GM04503 (cell line): ENCODE results near the gene FAM20B.
"Not testable (repeated sequence)": the region's sequence is repeated elsewhere in the genome, so short reads cannot be mapped to it uniquely, and the experiment has no call there.

Experiments
- DNase-seq: peaks from one replicate; pipeline ENCODE4 v3.0.0-alpha.2; 2012; ENCODE audit warnings: low read depth

Gene FAM20B

DNA sequence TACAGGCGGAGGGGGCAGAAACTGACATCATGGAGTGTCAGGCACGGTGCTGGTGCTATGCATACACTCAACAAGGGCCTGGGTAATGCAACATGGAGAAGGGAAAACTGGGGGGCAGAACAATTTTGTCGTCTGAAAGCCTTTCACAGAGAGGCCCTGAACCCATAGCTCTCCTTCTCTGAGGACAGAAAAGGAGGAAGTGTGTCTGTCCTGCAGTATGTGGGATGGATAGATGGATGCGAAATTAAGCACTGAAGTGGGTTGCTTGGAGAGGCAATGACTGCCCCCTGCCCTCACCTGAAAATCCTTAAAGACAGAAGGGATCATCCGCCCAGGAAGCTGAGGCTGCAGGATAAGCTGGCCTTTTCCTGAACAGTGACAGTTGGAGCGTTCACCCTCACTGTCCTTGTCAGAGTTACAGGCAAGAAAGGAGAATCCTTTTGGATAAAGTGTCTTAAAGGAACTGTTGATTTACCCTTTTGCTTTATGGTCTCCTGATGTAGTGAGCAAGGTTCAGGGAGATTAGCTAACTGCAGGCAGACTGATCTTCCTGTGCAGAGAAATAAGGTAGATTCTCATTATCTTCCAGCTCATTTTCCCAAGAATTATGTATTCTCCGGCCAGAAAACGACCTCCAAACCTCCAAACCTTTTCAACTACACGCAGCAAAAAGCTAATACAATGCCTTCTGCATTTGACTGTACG is 1.6 kb upstream of the FAM20B start:
- no peak for DNase-seq

DNA sequence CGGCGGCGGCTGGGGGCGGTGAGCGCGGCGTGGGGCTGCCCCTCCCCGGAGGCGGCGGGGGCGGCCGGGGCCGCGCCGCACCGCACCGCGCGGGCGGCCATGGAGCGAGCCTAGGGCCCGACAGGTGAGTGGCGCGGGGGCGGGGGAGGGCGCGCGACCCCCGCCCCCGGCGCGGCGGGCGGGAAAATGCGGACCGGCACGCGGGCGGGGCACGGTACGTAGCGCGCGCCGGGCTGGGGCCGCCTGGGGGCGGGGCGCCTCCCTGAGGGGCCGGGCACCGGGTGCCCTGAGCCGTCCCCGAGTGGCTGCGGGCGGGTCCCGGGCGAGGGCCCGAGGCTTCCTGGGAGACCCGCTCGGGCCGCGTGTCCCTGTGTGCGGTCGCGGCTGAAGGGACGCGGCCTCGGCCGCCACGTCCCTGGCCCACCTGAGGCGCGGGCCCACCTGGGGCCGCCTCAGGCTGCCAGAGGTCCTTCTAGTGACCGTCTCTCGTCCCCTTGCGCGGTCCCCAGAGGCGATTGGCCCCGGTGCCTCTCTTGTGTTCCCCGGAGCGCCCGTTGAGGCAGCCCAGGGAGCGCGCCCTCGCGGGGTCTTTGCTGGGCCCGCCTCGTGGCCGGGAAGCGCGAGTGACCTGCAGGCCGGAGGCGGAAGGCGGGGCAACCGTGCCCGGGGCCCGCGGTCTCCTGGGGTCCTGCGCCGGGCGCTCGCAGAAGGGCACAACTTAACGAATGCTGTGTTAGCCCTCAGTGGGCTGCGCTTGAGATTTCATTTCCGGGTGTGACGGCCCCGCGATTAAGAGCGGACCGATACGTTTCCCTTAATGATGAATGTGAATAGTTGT is 500 bp downstream of the FAM20B start:
- DNase-seq: no peak

DNA sequence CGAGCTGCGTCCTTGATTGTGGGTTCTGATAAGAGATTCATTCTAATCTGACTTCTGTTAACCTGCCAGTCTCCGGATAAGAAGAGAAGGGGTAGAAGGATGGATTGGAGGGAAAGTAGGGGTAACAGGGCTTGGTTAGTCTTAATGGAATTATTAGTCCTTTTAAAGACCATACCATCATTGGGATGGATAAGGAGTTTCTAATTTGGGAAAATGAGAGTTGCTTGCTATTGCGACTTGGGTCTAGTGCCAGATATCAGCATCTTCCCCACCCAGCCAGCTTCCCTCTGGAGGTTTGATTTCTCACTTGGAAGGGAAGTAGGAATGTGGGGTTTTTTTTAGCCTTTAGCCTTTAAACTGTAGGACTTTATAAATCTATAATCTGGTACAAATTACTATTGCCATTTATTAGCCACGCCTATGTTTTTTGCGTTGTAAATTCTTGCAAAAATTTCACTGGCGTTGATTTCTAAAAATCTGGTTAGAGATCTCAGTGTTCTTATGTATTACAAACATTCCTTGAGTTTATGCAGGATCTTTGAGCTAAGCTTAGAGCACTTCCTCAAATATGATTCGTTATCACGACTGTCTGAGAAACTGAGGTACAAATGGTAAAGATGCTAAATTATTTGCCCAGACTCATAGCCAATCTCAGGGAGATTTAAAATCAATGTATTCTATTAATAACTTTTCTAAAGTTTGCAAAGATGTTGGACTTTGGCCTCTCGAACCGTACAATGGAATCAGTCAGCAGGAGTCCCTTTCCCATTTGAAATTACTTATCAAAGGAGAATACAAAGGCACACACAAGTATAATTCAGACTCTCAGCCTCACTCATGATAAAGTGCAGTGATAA is 1.3 kb downstream of the FAM20B start:
- DNase-seq: no peak

DNA sequence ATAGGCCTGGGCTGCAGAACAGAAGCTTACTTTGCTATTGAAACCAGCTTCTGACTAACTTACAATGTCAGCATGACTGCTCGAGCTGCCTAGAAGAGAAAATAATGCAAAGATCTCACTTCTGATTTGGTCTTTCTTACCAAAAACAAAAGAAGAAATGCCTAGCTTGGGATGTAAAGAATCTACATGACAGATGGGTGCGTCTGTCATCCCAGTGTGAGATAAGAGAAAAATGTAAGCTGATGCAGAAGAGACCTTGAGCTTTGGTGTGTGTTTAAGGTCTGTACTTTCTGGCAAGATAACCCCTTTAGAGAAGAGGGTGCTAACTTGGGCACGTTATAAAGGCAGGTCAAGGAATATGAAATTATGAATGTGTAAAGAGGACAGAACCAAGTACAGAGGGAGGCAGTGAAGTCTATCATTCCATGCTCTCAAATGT is 3.6 kb downstream of the FAM20B start:
- no peak for DNase-seq

DNA sequence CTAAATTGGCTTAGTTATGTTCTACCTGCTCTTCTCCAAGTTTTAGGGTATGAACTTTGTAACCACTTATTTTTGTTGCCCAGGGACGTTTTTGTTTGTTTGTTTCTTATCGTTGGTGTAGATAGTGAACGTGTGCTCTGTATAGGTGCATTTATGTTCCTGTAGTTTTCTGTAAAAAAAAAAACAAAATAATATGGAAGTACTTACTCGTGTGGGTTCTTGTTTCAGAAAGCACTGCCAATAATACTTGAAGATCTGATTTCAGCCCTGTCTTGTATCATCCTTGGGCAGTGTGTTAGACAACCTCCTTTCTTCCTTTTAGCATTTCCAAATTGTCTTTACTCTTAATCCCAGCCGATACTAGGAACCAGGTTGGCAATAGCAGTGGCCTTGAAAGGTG is 4.4 kb downstream of the FAM20B start:
- DNase-seq: no peak

DNA sequence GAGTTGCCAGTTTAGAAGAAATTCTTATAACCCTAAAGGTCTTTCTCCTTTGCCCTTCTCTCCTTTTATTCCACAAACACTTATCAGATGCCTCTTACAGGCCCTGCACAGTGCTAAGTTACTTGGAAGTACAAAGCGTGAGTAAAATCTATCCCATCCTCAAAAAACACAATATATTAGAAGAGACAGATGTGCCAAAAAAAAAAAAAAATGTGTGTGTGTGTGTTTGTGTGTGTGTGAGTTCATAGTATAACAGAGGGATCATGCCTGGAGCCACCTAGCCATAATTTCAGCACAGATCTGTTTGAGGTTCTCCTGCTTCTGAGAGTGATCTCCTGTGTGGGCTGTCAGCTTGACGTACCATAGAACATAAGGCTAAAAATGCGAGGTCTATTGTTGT is 5.0 kb downstream of the FAM20B start:
- DNase-seq: no peak

DNA sequence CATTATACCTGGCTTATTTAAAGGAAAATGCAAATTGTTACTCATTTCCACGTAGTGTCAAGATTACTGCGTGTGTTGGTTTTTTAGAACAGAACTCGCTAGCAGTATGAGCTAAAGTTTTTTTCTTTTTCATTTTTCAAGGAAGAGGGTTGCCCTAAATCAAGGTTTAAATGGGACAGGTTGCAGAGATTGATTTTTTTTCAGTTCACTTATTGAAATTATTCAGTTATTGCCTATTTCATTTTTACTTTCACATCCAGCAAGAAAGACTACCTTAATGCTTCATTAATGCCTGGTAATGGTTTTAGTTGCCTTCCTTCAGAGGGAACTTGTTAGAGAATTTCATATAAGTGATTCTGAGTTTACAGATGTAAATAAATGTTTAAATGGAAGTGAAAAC is 5.6 kb downstream of the FAM20B start:
- no peak for DNase-seq

DNA sequence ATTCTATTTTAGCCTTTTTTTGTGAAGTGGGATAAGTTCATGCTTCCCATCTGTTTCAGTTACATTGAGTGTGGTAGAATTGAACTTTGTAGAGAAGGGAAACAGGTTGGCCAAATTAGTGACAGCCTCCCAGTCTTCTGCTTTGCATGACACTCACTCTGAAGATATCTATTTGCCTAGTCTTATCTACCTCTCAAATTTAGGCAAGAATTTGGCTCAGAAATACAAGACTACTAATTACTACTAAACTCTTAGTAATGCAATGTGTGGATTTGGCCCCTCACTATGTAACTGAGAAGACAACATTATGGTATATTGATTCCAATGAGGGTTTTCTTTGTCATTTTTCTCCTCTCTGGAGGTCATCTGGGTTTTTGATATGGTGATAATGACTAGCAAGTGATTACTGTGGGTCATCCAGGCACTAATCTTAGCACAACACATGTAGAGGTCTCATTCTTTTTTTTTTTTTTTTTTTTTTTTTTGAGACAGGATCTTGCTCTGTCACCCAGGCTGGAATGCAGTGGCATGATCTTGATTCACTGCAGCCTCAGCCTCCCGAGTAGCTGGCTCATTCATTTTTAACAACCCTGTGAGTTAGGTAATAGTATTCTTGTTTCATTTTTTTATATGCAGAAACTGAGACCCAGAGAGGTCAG is 6.3 kb downstream of the FAM20B start:
- no peak for DNase-seq

DNA sequence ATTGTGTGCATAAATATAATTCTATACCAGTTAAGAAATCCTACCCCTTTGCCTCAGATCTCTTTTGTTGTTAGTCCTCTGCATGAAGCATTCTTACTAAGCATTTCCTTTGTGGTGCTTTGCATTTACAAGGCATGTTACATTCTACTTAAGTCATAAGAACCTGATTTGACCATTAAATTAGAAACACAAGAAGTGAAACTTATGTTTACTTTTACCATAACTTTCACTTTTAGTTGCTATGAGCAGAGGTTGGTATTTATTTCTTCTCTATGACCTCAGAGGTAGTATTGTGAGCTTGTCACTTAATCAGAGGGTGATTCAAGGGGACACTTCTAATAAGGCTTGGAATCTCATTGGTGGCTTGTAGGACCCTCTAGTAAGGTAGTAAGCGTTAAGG is 9.0 kb downstream of the FAM20B start:
- DNase-seq: no peak

DNA sequence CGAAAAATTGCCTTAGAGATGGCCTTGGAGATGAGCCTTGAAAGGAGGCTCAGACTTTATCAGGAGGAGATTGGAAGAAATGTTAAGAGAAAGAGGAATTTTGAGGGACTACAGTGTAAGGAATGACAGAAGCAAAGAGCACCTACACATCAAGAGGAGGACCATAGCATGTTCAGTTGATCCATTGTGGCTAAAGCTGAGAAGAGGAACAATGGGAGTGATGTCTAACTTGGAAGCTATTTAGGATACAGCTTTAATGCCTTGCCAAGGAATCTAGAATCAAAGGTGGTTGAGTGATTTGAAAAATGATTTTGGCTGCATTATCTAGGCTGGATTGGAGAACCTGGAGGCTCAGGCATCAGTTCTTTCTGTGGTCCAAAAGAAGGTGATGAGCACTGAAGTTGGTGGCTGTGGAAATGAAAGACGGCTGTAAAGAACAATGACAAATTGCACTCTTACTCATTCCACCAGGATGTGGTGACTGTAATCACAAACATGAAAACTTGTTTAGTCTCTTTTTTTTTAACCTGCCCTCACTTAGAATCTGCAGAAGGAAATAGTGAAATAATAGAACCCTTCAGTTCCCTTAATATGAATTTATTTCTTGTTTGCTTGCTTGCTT is 11.3 kb downstream of the FAM20B start:
- DNase-seq: no peak

DNA sequence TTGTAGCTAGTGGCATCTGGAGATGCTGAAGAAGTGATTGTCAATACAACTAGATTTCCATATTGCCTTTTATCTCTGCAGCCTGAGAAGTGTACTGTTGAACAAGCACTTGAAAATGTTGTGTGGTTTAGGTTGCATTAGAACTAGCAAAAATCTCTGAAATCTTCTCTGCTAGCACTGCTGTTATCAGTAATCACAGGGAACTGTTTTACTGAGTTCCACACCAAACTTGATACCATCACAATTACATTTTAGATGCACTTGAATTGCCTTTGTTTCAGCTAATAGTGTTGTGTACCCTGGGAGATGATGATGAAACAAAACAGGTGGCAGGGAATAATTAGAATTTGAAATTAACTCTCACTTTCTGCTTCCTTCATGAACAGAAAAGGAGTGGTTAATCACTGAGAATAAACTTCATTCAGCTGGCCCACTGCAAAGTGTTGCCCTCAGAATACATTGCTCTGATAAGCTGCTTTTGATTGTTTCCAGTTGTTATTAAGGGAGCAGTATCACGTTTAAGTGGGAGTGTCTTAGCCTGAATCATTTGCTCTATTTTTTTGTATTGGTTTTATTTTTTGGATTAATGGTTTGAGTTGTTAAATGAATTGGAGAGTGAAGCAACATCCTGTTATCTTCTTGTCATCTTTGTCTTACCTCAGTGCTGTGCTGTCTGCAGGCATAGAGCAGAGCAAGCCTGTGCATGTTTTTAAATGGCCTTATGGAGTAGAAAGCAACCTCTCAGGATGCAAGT is 13.0 kb downstream of the FAM20B start:
- no peak for DNase-seq

DNA sequence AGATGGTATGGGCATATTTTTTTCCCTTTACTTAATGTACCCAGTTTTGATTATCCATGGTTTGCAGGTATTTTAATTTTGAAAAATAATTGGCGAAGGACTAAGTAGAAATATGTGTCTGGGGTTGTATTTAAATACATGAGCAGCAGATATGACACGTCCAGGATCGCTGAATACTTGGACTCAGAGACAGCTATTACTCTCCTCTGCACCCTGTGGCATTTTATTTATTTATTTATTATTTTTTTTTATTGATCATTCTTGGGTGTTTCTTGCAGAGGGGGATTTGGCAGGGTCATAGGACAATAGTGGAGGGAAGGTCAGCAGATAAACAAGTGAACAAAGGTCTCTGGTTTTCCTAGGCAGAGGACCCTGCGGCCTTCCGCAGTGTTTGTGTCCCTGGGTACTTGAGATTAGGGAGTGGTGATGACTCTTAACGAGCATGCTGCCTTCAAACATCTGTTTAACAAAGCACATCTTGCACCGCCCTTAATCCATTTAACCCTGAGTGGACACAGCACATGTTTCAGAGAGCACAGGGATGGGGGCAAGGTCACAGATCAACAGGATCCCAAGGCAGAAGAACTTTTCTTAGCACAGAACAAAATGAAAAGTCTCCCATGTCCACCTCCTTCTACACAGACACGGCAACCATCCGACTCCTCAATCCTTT is 13.9 kb downstream of the FAM20B start:
- not testable (repeated sequence) for DNase-seq

DNA sequence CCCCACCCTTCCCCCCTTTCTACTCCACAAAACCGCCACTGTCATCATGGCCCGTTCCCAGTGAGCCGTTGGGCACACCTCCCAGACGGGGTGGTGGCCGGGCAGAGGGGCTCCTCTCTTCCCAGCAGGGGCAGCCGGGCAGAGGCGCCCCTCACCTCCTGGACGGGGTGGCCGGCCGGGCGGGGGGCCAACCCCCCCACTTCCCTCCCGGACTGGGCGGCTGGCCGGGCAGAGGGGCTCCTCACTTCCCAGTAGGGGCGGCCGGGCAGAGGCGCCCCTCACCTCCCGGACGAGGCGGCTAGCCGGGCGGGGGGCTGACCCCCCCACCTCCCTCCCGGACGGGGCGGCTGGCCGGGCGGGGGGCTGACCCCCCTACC is 14.5 kb downstream of the FAM20B start:
- not testable (repeated sequence) for DNase-seq

DNA sequence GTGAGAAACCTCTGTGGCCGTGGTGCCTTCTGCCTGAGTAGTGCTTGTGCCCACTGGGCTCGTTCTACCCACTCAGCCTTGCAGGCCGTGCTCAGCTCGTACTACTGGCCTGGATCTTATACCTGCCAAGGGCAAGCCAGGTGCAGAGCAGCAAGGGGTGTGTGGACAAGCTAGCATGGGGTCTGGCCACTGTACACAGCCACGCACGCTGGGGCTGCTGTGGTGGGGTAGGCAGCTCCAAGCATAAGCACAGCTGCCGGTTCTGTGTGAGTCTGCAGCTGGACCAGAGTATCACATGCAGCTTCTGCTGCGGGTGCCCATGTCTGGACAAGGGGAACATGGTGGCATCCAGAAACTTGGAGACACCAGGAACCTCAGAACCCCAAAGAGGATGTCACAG is 16.4 kb downstream of the FAM20B start:
- DNase-seq: no peak

DNA sequence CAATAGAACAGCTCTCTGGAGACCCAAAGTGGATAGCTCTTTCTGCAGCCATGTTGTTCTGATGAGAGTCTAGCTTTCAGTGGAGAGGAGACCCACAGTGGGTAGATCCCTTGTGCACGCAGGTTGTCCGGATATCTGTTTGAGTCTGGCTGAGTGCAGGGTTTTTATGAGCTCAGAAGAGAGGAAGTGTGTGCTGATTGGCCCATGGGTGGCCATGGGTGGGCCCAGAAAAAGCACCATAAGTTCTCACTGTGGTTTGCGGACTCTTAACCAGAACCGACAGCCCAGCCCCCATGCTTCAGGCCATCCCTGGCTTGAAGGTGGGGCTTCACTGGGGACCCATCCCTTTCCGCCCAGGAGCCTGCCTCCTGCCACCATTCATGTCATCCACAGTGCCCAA is 17.0 kb downstream of the FAM20B start:
- DNase-seq: no peak

DNA sequence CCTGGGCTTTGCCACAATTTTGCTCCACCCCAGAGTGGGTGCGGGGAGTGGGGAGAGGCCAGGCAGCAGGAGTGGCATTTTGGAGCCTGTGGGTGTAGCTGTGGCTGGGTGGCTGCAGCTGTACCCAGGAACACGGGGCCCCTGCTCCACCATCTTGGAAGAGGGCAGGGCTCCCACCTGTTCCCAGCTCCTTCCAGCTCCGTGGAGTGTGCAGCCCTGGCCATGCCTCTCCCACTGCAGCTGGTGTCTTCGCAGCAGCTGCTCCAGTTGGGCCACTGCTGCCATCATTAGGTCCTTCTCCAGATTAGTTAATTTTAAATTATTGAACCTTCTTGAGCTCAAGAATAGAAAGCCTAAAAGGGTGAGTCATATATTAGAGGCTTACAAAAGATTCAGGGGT is 17.6 kb downstream of the FAM20B start:
- DNase-seq: no peak

DNA sequence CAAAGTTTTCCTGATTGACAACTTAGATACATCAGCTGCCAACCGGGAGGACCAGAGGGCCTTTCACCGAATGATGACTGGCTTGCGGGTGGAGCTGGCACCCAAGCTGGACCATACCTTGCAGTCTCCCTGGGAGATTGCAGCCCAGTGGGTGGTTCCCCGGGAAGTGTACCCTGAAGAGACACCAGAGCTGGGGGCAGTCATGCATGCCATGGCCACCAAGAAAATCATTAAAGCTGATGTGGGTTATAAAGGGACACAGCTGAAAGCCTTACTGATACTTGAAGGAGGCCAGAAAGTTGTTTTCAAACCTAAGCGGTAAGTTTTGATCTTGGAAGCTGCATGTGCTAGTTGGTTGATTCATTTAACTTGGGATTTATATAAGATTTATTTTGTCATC is 18.2 kb downstream of the FAM20B start:
- no peak for DNase-seq

DNA sequence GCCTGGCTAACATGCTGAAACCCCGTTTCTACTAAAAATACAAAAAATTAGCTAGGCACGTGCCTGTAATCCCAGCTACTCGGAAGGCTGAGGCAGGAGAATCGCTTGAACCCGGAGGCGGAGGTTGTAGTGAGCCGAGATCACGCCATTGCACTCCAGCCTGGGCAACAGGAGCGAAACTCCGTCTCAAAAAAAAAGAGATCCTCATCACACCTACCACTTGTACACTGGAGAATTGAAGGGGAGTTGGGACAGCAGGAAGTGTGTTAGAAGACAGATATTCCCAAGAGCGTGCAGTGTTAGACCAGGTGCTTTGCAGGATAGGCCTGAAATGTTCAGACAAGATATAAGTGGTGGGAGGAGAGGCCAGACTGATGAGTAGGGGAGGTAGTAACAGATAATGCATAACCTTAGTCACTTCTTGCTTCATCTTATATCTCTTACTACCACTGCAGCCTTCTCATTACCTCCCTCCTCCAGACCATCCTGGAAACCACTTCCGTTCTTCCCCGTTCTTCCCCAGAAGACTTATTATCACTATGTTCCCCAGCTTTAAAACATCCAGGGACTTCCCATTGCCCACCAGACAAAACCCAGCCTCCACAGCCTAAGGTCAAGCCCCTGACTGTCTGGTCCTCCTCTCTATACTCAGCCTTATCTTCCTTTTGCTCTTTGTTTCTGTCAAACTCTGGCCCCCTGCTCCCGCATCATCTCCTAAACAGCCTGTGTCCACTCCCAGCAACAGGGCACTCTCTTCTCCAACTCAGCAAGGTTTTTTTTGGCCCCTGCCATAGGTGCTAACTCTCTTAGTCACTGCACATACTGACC is 21.3 kb downstream of the FAM20B start:
- DNase-seq: no peak

DNA sequence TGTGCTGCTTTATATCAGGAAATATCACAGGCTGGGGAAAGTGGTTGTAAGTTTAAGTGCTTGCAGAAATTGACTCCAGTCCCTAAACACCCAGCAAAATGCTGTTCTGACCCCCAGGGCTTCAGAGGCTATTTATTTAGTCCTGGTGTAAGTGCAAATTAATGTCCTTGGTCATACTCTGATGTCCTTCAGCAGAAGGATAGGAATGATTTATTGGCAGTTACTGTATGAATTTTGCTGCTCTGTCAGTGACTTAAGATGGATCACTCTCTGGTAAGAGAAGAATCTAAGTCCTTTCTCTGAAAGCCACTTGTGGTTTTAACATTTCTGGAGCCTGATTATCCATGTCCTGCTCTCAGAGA is 21.9 kb downstream of the FAM20B start:
- DNase-seq: no peak
